GM18517 (cell line): Measurements from ENCODE around the gene MVK.

Source experiments
- ATAC-seq: cut with Tn5 transposase; IDR thresholded peaks from one replicate; pipeline ENCODE4 v1.9.1; 2021; ENCODE audit warnings: mild to moderate bottlenecking, moderate library complexity; ENCODE audit not compliant: unreplicated experiment

MVK gene

GRCh38 chr12:109605599-109606228 lies 32.1 kb downstream of the MVK start:
- no peak for ATAC-seq

- ATAC-seq: no peak
These were observed 32.9 kb downstream of the MVK start for GRCh38 chr12:109606320-109607028.

DNA sequence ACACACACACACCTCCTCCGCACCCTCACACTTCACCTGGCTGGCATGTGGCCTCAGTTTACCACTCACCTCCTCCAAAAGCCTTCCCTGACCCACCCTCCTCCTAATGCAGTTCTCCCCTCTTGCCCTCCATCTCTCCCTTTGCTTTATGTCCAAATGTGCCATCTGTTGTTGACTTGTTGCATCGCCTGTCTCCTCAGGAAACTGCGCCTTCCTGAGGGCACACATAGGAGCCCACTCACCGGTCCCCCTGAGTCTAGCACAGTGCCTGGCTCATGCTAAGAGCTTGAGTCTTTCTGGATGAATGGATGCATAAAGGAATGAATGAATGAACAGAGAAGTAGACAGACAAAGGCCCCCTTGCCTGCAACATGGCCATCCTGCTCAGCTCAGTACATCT lies 34.0 kb downstream of the MVK start:
- no peak for ATAC-seq

DNA sequence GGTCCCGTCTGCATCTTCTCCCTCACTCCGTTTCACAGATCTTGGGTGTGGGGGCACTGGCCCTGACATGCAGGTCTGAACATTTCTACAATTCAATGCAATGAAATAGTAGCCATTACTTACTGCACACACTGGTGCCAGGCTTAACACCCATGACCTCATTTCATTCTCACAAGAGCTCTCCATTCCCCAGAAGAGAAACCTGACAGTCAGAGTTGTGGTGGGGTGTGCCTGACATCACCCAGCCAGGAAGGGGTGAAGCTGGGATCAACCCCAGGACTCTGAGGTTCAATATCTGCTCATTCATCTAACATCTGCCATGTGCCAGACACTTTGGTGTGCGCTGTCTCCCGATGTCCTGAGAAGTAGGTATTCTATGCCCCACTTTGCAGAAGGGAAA lies 34.7 kb downstream of the MVK start:
- ATAC-seq: no peak

DNA sequence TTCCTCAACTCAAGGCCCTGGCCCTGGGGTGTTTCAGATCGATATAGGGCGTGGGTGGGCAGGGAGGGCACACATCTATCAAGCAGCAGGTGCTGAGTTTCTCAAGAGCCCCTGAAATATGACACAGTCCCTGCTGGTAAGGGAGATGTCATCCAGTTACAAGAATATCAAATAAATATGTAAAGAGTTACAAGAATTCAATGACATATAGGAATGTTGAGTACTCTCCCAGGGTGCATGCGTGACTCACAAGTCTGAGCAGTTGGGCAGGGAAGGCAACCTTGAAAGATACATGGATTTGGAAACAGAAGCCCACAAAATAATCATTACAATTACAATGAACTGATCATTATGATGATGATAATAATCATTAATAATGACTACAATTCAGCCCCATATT lies 35.2 kb downstream of the MVK start:
- ATAC-seq: no peak

GRCh38 chr12:109609342-109609741 lies 35.7 kb downstream of the MVK start:
- ATAC-seq: no peak

- no peak for ATAC-seq
These were observed 36.9 kb downstream of the MVK start for GRCh38 chr12:109610523-109610922.

- no peak for ATAC-seq
These were observed 37.6 kb downstream of the MVK start for GRCh38 chr12:109611223-109611622.

DNA sequence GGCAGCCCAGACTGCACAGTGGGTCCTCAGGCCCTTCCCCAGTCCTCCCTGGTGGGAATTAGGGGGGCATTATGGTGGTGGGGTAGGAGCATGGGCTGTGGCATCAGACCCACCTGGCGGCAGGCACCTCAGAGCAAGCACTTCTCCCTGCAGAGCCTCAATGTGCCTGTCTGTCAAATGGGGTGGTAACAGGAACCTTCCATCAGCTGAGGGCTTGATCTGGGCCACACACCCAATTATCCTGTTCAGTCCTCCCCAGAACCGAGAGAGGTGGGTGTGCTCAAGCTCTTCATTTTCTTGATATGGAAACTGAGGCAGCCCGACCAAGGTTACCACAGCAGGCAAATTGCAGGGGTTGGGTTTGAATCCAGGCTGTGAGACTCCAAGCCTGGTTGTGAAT lies 38.4 kb downstream of the MVK start:
- no peak for ATAC-seq

- ATAC-seq: no peak
These were observed 39.4 kb downstream of the MVK start for GRCh38 chr12:109612975-109613502.

DNA sequence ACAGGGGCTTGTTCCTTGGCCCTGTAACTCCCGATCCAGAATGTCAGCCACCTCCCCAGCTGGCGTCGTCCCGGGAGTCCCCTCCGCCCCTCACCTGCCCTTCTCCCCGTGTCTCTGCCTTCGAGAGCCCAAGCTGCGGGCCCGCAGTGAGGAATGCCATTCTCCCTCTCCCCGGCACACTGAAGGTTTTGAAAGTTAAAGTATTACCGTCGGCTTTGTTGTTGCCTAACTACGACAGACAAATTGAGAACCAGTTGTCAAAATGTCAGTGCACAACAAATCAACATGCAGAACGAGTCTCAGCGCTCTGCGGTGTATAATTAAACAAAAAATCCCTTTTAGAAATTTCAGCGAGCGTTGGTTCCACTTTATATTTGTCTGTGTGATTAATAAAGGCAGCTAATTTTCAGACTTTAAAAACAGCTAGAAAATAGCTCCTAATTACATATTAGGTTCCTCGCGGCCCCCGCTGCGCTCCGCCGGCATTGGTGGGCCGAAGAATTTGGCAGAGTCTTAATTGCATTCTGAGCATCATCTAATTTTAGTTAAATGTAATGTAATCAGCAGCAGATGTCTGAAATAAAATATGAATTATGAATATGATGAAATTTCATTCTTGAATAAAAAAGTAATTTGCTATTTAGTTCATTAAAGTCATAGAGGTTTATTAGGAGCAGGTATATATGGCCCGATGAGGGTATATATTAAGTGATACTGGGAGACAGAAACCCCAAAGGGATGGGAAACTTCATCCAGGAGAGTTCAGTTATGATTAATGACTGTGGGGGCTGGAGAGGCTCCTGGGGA lies 40.3 kb downstream of the MVK start:
- no peak for ATAC-seq

DNA sequence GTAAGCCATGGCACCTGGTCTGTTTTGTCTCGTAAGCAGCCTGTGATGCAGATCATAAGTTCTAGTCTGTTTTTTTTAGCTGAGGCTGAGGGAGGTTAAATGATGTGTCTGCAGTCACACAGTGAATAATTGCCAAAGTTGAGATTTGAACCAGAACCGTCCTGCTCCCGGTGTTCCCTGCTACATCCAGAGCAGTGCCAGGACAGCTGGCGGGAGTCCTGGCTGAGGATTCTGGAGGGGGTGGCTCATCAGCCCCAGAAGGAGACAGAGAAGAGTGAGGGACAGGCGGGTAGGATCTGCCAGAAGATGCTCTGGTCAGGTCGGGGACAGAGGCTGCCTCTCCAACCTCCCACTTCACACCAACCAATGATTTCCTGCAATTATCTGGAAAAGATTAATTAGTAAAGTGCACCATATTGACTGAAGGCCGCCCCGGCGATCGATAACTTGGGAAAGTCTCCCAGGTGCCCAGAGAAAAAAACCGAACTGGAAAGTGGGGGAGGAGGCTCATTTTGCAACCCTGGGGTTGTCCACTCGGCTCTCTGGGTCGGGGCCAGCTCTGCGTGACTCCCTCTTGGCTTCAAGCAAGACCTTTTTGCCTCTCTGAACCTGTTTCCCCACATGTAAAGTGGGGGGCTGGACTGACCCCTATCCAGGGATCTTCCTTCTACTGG lies 42.1 kb downstream of the MVK start:
- no peak for ATAC-seq

GRCh38 chr12:109617491-109617890 lies 43.9 kb downstream of the MVK start:
- ATAC-seq: no peak

GRCh38 chr12:109618082-109618481 lies 44.5 kb downstream of the MVK start:
- no peak for ATAC-seq

GRCh38 chr12:109619002-109619604 lies 45.5 kb downstream of the MVK start:
- no peak for ATAC-seq

DNA sequence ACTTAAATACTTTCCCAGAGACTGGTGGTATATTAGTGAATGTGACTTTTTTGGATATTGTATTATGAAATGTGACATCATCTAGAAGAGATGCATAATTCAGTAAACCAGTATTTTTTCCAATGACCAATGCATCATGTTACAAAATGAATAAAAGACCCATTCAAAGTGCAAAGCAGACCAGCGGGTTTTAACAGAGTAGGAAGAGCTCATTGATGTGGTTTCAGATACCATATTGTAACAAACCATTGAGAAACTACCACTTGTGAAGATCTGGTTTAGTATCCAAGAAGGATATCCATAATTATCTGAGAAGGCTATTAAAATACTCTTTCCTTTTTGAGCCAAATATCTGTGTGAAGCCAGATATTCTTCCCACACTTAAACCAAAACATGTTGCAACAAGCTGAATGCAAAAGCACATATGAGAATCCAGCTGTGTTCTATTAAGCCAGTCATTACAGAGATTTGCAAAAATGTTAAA lies 47.7 kb downstream of the MVK start:
- ATAC-seq: no peak

DNA sequence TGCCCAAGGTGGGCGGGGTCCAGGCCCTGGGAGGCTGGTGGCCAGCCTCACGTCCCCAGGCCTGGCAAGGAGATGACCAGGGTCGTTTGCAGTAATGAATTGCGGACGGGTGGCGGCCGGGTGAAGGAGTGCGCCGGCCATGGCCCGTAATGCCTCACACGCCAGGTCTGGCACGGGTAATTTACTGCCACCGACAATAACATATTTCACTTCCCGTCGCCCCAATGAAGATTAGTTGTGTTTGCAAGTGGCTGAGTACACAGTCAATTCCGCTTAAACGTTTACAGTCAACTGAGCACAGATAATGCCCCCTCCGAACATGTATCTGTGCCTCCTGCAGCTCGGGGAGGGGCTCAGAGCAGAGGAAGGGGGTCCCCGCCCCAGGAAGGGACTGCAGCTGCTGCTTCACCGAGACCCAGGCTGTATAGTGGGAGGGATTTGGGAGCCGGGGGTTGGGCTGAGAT lies 48.3 kb downstream of the MVK start:
- ATAC-seq: no peak

GRCh38 chr12:109624467-109624866 lies 50.9 kb downstream of the MVK start:
- ATAC-seq: no peak

GRCh38 chr12:109625131-109625559 lies 51.6 kb downstream of the MVK start:
- ATAC-seq: no peak

- no peak for ATAC-seq
These were observed 52.3 kb downstream of the MVK start for GRCh38 chr12:109625749-109626377.
